Heart right ventricle (tissue), 16 donors: ENCODE measurements around the gene SOS2. TPM values are rescaled to one million over a fixed set of nuclear protein-coding genes. Genes with fewer than 3 reads are reported as not detected.

Experiments
- ATAC-seq, 8 donors: fragments of 200-7000 bp; cut with Tn5 transposase; one replicate each; pipeline ENCODE4 v1.9.1; 2020; ENCODE audit warnings: mild to moderate bottlenecking in 8 of 8, moderate library complexity in 8 of 8, moderate number of reproducible peaks in 1 of 8
- DNase-seq, 2 donors: peaks; one replicate each; pipeline ENCODE4 v3.0.0-alpha.2; 2020
- H3K27ac ChIP-seq, 10 donors: fragments of 200-600 bp; sonication (generic) in 2 of 10; one replicate each; pipeline versions ENCODE4 v1.5.0 to v1.8.0; 2020 to 2022; ENCODE audit warnings: mild to moderate bottlenecking in 3 of 10
- H3K27me3 ChIP-seq, 7 donors: fragments of 200-600 bp; one replicate each; pipeline ENCODE4 v1.8.0; 2021 to 2022; ENCODE audit warnings: mild to moderate bottlenecking in 2 of 7
- H3K36me3 ChIP-seq, 9 donors: fragments of 200-600 bp; sonication (generic) in 1 of 9; one replicate each; pipeline versions ENCODE4 v1.5.0 to v1.8.0; 2020 to 2022; ENCODE audit warnings: mild to moderate bottlenecking in 2 of 9
- H3K4me1 ChIP-seq, 9 donors: fragments of 200-600 bp; sonication (generic) in 1 of 9; one replicate each; pipeline versions ENCODE4 v1.5.0 to v1.8.0; 2020 to 2022; ENCODE audit warnings: mild to moderate bottlenecking in 4 of 9
- H3K4me3 ChIP-seq, 10 donors: fragments of 200-600 bp; sonication (generic) in 2 of 10; one replicate each; pipeline versions ENCODE4 v1.5.0 to v1.8.0; 2020 to 2022; ENCODE audit warnings: mild to moderate bottlenecking in 7 of 10, moderate library complexity in 2 of 10
- H3K9me3 ChIP-seq, 11 donors: fragments of 200-600 bp in 10 of 11; sonication (generic) in 2 of 11; one replicate each; pipeline versions ENCODE4 v1.5.0 to v1.8.0; 2013 to 2022; ENCODE audit warnings: mild to moderate bottlenecking in 2 of 11, control low read depth in 1 of 11, moderate library complexity in 1 of 11
- CTCF ChIP-seq, 9 donors: fragments of 200-600 bp; sonication (generic) in 2 of 9; IDR thresholded peaks; one replicate each; pipeline versions ENCODE4 v1.5.0 to v1.8.0; 2021 to 2022; ENCODE audit warnings: antibody characterized with exemption in 9 of 9, mild to moderate bottlenecking in 5 of 9, moderate library complexity in 1 of 9
- WGBS, 2 donors: extraction: QIAGEN DNeasy Blood & Tissue Kit; methylation state at CpG; one replicate each; pipeline ENCODE4 v1.1.7; 2013; ENCODE audit warnings: inconsistent platforms in 1 of 2; 5-methylcytosine and 5-hydroxymethylcytosine counted together
- intact Hi-C, 10 donors: fragments of 100-400 bp; cut with DNase I; formaldehyde crosslinking; loops; one replicate each; pipeline versions ENCODE4 v1.11.1 to v1.14.2; 2022
- polyA plus RNA-seq, 2 donors: library from polyadenylated mRNA; stranded (reverse); fragments of 200-250 nt; gene quantifications; one replicate each; pipeline ENCODE4 v1.2.3, GENCODE V29; 2013
- total RNA-seq, 10 donors: library from RNA; stranded (reverse); fragmentation: NEBNext Ultra II Directional in 3 of 10; extraction: Animal tissue kit (Norgen Biotek cat#: 25700) in 3 of 10; gene quantifications; one replicate each; pipeline versions ENCODE4 v1.2.1 to v1.2.4, GENCODE V29; 2021 to 2023
- donor health status: Arrhythmogenic right ventricular cardiomyopathy.
- donor health status: ischemic (EF 13 %, LVEDD 7.1; RV severe dilation, severe dysfunction).
- donor health status: healthy with polysubstance abuse.
- donor health status: DM: no; HTN: yes; CAD: no.
- donor health status: DM: no; HTN: no; CAD: no.
- donor health status: ischemic (EF 25% LVEDD 6.9; RV normal size, moderate dysfunction).
- donor health status: ischemic (EF 25% LVEDD 5.7; RV mildly dilated, moderate dysfunction).
- donor health status: healthy.
- donor health status: DM: yes; HTN: yes; CAD: no.
- donor health status: Ischemic cardiomyopathy.
- donor health status: ischemic (EF 35%, LVEDD 5.7; RV mildly dilated, moderate dysfunction).
- donor health status: nonischemic (EF 11% LVEDD 7.7; RV severe dilation, severe dysfunction).
- donor health status: DM: yes; HTN: yes; CAD: no.
- donor health status: PGD.
- donor health status: ischemic (EF 29% LVEDD 5.4; RV normal size, mild dysfunction).
- donor health status: nonischemic (EF 23%, LVEDD 6.1; RV moderate dilation, normal function).

The SOS2 gene
- total and polyA plus RNA-seq, 12 donors: 10.1 to 40.0 (median 32.3) TPM

- no peak for DNase-seq
- no peak for ATAC-seq
- H3K27ac ChIP-seq: peak overlapping the region; percentile 93 to 99 (median 97)
- TF ChIP-seq CTCF (IDR thresholded peaks at IDR 0.05): no peak
- WGBS, 2 donors: 3% methylated on average over 6 of the region's 6 CpGs
- intact Hi-C loops: loop anchor here in 2 of 10 donors (5.0 kb wide), 2 partner anchors 82 to 302 kb away; partner anchors contain the start of genes DMAC2L (in 1 of the 2), L2HGDH (in 1 of the 2) and MAP4K5 (in 1 of the 2)
- H3K36me3 ChIP-seq: no peaks in the 10 kb centered on the region
- no peaks in the 10 kb centered on the region for H3K27me3 ChIP-seq
- H3K4me3 ChIP-seq: peak overlapping the region; percentile 66 to 89 (median 83)
- H3K9me3 ChIP-seq: no peaks in the 10 kb centered on the region
- peaks cover 9 to 67% (median 53%) of the 10 kb centered on the region in 9 donors for H3K4me1 ChIP-seq
Observed at GRCh38 chr14:50230401-50230700, 1.0 kb downstream of the SOS2 start.

- H3K4me3 ChIP-seq: peak overlapping the region; percentile 66 to 89 (median 83)
- peak overlapping the region in 8 of 10 donors; percentile 93 to 99 (median 97) for H3K27ac ChIP-seq
- no peaks in the 10 kb centered on the region for H3K27me3 ChIP-seq
- H3K9me3 ChIP-seq: no peaks in the 10 kb centered on the region
- no peak for ATAC-seq
- WGBS, 2 donors: 31 to 33% methylated on average over 2 of the region's 2 CpGs
- H3K36me3 ChIP-seq: no peaks in the 10 kb centered on the region
- no peak for TF ChIP-seq CTCF (IDR thresholded peaks at IDR 0.05)
- intact Hi-C loops: loop anchor here in 2 of 10 donors (5.0 kb wide), 3 partner anchors 83 to 367 kb away; partner anchors contain the start of genes DMAC2L (in 1 of the 2), L2HGDH (in 1 of the 2) and MAP4K5 (in 1 of the 2)
- H3K4me1 ChIP-seq: peaks cover 9 to 73% (median 60%) of the 10 kb centered on the region in 9 donors
- DNase-seq: no peak
Observed at GRCh38 chr14:50229681-50230080, 1.7 kb downstream of the SOS2 start.

- H3K9me3 ChIP-seq: no peaks in the 10 kb centered on the region
- no peak overlapping the region for H3K27ac ChIP-seq
- no peak for ATAC-seq
- no peak for TF ChIP-seq CTCF (IDR thresholded peaks at IDR 0.05)
- H3K27me3 ChIP-seq: no peaks in the 10 kb centered on the region
- H3K36me3 ChIP-seq: peaks cover 0 to 4% (median 0%) of the 10 kb centered on the region in 9 donors
- no peak for DNase-seq
- H3K4me3 ChIP-seq: no peak overlapping the region
- WGBS, 2 donors: 97 to 99% methylated on average over 2 of the region's 2 CpGs
- peaks cover 9 to 74% (median 64%) of the 10 kb centered on the region in 9 donors for H3K4me1 ChIP-seq
- intact Hi-C loops: loop anchor here in 1 of 10 donors (5.0 kb wide), 1 partner anchor 366 kb away; no protein-coding TSS in a partner anchor
Observed at GRCh38 chr14:50228313-50228712, 3.1 kb downstream of the SOS2 start.

GRCh38 chr14:50225974-50226297 lies 5.4 kb downstream of the SOS2 start:
- Histone ChIP-seq H3K27me3 (no peaks in the 10 kb centered on the region), H3K9me3 (no peaks in the 10 kb centered on the region), H3K4me3 (peak overlapping the region in 1 of 10 donors; percentile 5), H3K27ac (peak overlapping the region in 9 of 10 donors; percentile 4 to 77 (median 54)), H3K36me3 (peaks cover 0 to 12% (median 0%) of the 10 kb centered on the region in 9 donors), H3K4me1 (peaks cover 9 to 88% (median 66%) of the 10 kb centered on the region in 9 donors)
- ATAC-seq: peak in 1 of 8 donors; percentile 4
- no peak for DNase-seq
- WGBS, 2 donors: 47 to 51% methylated on average over 5 of the region's 5 CpGs
- no peak for TF ChIP-seq CTCF (IDR thresholded peaks at IDR 0.05)
- intact Hi-C loops: loop anchor here in 1 of 10 donors (5.0 kb wide), 1 partner anchor 364 kb away; no protein-coding TSS in a partner anchor
